GM12801 (cell line): ENCODE data around the gene IRAK3.

Experiments used
- TF ChIP-seq, protein P1 (sequence below): IDR thresholded peaks from one replicate; pipeline ENCODE4 v1.5.1; 2011; ENCODE audit warnings: control low read depth; ENCODE audit not compliant: insufficient read length; ENCODE audit errors: extremely low read depth

IRAK3 gene

DNA sequence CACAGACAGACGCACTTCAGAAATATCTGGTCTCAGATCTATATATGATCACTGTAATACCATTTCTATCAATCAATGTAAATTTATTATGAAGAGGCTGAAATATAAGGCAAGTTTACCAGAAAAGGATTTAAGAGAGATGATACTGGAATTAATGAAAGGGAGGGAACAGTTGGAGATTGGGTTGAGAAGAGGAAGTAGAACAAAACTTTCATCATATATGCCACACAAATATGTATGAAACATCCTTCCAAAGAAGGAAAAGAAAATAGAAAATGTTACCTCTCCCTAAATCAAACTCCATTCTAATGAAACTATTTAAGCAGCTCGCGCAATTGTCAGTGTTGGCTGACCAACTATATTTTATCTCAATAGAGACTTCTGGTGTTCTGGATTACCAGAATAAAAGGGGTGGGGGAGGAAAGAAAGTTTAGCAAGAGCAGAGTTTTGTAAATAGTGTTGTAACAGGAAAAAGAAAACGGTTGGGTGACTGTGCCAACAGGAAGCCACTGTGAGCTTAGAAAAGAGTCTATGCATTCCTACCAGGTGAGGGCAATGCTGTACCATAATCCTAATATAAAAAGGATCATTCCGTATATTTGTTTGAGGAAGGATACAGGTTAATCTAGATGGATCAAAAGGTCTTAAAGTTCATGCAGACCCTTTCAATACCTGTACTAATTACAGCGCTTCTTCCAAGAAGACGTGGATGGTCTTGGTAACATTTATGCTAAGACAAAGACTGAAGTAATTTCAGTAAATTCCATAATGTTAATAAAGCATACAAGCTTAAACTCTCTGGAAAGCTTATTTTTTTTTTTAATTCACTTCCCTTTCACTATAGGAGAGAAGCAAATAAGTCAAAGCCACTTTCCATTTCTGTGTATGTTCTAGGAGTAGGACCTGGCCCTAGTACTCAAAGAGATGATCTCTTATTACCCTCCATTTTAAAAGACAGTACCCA, 43.9 kb upstream of the IRAK3 start:
- TF ChIP-seq, protein P1, sequence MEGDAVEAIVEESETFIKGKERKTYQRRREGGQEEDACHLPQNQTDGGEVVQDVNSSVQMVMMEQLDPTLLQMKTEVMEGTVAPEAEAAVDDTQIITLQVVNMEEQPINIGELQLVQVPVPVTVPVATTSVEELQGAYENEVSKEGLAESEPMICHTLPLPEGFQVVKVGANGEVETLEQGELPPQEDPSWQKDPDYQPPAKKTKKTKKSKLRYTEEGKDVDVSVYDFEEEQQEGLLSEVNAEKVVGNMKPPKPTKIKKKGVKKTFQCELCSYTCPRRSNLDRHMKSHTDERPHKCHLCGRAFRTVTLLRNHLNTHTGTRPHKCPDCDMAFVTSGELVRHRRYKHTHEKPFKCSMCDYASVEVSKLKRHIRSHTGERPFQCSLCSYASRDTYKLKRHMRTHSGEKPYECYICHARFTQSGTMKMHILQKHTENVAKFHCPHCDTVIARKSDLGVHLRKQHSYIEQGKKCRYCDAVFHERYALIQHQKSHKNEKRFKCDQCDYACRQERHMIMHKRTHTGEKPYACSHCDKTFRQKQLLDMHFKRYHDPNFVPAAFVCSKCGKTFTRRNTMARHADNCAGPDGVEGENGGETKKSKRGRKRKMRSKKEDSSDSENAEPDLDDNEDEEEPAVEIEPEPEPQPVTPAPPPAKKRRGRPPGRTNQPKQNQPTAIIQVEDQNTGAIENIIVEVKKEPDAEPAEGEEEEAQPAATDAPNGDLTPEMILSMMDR, result no peak

DNA sequence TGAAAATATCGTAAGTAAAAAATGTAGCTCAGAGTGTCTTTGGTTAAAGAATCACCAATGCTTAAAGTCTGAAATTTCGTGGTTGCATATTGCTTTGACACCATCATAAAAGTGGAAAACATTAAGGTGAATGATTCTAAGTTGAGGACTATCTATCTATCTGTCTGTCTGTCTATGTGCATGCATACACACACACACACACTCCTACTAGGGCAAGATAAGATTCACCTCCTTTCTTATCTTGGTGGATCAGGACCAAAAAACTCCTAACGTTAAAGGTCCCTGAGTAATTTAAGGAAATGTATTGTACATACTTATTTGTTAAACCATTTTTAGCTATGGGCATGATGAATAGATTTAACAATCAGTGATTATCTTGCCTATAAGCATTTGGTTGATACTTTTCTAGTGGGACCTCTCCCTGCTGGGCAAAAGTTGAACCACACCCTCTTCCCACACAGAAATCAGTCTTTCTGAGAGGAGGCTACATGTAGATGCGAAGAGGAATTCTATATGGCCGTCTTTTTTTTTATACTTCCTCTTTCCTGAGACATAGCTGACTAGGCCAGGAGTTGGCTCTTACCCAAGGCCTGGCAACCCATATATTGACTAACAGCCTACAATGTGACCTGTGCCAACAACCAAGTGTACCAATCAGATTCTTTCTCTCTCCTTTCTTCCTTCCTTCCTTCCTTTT, 39.2 kb upstream of the IRAK3 start:
- TF ChIP-seq, protein P1, result no peak

DNA sequence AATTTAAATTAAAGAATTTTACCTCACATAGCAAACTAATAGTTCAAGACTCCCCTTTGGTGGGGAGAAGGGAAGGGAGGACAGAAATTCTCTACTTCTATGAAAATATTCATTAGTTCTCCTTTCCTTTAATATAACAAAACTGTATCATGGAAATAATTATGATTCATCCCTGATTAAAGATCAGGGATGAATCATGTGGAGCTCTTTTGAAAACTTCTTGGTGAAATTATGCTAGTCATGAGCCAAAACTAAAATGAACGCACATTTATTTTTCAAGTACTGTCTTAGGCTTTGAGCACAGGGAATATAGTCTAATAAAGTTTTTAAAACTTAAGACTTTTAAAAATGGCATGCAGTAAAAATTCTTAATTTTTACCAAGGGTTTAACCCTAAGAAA, 36.3 kb upstream of the IRAK3 start:
- TF ChIP-seq, protein P1, result no peak

DNA sequence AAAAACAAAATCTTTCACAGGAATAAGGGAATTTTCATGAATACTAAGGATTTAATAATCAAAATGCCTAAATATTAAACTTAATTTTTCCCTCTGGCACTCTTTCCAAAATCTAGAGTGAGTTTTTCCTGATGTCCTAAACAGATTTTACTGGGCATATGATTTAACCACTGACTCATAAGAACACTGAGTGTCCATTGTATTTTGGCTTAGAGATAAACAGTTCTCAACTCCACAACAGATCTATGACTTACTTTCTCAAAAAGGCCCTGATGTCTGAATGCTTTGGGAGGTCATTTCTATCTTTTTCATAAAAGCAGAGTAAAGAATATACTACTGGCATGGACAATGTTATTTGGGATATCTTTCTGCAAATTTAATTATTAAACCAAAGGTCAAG, 34.2 kb upstream of the IRAK3 start:
- TF ChIP-seq, protein P1, result no peak

DNA sequence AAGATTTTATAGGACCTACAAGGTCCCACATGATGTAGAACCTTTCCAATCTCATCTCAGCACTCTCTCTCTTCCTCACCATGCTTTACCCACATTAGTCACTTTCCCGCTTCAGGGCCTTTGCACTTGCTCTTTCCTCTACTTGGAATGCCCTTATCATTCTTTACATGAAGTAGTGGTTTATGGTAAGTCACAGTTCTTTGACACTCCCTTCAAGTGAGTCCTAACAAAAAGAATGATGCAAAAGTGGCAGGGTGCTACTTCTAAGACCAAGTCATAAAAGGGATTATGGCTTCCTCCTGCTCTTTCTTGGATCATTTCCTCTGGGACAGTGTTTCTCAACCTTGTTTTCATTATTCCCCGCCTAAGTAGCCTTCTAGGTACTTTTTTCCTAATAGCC, 32.4 kb upstream of the IRAK3 start:
- TF ChIP-seq, protein P1, result no peak

DNA sequence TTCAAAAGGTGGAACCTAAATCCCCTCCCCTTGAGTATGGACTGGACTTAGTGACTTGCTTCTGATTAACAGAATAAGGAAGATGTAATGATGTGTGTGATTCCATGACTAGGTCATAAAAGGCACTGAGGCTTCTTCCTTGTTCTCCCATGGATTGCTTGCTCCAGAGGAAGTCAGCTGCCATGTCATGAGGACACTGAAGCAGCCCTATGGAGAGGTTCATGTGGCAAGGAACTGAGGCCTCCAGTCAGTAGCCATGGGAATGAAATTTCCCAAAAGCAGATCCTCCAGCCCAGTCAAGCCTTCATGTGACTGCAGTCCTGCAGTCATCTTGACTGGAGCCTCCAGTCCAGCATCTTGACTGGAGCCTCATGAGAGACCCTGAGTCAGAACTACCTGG, 29.9 kb upstream of the IRAK3 start:
- TF ChIP-seq, protein P1, result no peak

DNA sequence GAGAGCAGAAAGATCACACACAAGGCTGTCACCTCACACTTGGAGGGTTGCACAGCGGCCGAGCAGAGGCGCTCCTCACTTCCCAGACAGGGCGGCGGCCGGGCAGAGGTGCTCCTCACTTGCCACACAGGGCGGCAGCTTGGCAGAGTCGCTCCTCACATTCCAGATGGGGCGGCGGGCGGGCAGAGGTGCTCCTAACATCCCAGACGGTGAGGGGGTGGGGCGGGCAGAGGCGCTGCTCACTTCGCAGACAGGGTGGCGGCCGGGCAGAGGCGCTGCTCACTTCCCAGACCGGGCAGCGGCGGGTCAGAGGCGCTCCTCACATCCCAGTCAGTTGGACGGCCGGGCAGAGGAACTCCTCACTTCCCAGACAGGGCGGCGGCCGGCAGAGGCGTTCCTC, 28.3 kb upstream of the IRAK3 start:
- TF ChIP-seq, protein P1, result no peak
